DMS153 treated with DMSO at 0.1 percent for 48 hours (cell line): ENCODE data around the gene DIAPH1.
"Not testable (repeated sequence)": the region's sequence is repeated elsewhere in the genome, so short reads cannot be mapped to it uniquely, and the experiment has no call there.

Experiments used
- DNase-seq: peaks from one replicate; lab custom pipeline; 2025; ENCODE audit not compliant: unreplicated experiment; lab: John Stamatoyannopoulos, UW

The DIAPH1 gene

GRCh38 chr5:141613344-141613743 is 5.5 kb downstream of the DIAPH1 start:
- no peak for DNase-seq

DNA sequence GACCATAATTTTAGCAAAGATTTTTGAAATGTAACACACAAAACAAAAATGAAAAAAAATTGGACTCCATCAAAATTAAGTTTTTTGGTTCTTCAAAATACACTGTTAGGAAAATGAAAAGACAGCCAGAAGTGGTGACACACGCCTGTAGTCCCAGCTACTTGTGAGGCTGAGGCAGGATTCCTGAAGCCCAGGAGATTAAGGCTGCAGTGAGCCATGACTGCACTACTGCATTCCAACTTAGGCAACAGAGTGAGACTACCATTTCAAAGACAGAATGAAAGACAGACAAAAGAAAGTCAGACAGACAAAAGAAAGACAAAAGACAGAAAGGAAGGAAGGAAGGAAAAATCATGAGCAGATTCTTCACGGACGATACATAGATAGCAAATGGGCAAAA is 7.5 kb downstream of the DIAPH1 start:
- DNase-seq = no peak

GRCh38 chr5:141609921-141610320 is 8.9 kb downstream of the DIAPH1 start:
- DNase-seq = not testable (repeated sequence)

DNA sequence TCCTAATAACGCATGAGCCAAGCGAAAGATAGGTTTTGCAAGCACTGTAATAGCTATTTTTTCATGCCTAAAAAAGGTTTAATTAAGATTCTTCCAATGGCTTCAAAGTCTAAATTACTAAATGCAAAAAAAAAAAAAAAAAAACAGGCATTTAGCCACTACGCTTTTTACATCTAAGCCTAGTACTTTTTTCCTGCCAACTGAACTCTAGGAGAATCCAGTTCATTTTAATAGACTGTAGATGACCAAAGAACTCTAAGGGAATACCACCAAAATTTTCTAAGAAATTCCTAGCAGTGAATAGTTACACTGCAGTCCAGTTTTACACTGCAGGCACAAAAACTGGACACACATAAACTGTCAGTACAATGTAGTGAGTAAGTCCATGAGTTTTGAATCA is 9.8 kb downstream of the DIAPH1 start:
- no peak for DNase-seq

- DNase-seq = no peak
Measured at GRCh38 chr5:141608557-141608956, 10.2 kb downstream of the DIAPH1 start.

DNA sequence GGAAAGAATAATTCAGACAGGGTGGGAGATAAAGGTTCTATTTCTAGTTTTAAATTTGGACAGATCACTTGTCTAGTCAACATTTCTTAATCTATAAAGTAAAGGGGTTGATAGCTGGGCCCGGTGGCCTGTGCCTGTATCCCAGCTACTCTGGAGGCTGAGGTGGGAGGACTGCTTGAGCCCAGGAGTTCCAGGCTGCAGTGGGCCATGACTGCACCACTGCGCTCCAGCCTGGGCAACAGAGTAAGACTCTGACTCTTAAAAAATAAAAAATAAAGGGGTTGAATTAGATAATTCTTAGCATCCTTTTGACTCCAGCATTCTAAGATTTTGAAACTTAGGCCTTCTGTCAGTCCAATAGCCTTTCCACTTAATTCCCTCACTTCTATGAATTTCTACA is 10.8 kb downstream of the DIAPH1 start:
- DNase-seq = no peak

DNA sequence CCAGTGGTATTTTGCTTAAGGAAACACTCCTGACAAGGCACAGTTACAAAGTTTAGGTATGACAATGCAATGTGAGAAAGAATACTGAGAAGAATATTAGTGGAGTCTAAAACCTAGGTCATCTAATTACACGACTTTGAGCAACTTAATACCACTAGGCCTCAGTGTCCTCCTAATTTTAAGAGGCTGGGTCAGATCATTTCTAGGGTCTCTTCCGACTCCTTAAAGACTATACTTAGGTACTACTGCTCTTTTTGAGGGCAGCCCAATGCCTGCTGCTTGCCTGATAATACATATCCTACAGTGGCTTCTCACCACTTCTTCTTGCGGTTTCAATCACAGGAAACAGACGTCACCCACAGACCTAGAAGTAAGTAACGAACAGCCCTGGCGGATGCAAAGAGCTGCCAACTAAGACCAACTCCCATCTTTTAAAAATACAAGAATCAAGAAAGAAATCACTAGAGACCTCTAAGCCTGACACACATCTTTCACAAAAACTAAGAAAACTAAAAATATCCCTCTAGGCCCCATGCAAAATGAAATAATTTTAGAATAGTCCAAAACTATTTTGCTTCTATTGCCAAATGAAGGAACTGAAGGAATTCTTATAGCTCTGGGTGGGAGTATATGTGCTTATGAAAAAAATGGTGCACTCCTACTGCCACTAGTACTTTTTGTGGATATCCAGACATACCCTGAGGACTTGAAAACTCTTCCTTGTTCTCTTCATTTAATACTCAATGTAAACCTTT is 13.1 kb downstream of the DIAPH1 start:
- DNase-seq = no peak

GRCh38 chr5:141603923-141604717 is 14.7 kb downstream of the DIAPH1 start:
- no peak for DNase-seq

GRCh38 chr5:141602606-141603005 is 16.2 kb downstream of the DIAPH1 start:
- DNase-seq = no peak

DNA sequence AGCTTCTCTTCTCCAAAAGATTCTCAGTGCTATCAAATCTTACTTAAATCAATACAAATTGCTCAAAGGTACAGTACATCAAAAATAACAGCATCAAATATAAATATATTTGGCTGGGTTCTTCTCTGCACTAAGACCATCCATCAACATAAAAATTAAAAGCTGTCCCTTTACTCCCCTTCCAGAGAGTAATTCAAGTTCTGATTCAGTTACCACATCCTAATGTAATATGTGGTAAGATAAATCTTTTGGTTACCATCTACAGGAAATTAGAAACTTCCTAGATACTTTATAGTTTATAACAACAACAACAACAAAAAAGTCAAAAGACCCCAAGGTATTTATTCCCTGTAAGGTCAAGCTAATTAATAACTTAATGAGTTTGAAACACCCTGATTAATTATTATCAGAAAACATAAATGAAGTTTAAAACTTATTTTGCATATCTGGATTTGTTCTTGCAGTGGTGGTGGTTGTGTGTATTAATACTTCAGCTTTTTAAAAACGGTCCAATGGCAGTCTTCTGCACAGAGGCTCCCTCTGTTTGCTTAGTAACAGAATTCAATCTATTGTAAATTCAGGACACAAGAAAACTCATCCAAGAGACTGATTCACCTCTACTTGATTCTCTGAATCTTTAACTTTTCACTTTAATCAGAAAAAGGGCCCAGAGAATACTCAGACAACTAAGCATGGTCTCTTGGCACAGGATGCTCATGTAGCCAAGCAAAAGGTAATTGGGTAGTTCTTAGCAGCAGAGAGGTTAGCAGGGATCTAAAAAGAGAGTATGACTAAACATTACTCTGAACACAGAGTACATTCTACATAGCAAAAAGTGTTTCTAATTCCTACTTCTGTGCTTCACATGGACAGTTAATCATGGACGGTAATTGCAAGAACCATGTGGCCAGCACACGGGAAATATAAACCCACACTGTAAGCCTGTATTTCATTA is 20.1 kb downstream of the DIAPH1 start:
- DNase-seq = no peak

DNA sequence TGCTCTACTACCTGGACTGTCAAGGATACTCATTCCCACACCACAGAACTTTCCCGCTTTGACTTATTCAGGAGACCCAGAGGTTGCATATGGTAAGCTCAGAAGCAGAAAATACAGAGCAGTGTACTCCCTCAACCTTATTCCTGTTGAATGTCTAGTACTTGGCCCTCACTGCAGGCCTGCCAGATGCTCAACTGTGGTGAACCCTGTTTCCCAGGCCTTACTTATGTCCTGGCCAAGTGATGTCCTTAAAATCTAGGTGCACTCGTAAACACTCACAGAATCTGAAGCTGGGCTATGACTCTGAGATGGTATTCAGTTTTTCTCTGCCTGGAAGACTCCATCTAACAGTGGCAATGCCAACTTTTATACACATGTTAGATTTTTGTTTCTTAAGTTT is 21.0 kb downstream of the DIAPH1 start:
- DNase-seq = no peak

DNA sequence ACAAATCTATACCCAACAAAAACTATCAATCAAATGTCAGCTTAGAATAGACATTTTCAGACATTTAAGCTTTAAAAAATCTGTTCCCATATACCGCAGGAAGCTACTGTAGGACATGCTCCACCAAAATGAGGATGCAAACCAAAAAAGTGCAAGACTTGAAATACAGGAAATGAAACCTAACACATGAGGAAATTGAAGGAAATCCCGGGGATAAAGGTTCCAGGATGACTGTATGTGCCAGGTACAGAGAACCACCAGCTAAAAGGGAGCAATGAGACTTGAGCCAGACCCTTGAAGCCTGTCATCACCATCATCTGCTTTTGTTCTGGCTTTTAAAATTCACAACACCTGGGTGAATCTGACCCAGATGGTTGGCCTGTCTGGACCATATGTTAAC is 21.4 kb downstream of the DIAPH1 start:
- DNase-seq = no peak

- no peak for DNase-seq
Measured at GRCh38 chr5:141596867-141597266, 21.9 kb downstream of the DIAPH1 start.

DNA sequence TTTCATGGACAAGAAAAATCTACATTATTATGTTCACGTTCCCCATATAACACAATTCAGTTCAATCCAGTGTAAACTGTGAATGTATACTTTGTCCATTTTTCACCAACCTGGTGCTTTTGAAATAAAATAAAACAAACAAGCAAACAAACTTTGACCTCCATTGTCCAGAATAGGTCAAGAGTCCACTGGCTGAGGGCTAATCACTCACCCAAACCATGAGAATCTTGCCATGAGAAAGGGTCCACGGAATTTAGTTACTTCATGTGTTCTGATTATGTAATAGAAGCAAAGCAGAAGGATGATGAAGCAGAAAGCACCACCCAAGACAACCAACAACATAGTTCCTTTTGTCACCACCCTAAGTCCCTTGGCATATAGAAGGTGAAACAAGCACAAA is 28.7 kb downstream of the DIAPH1 start:
- DNase-seq = no peak

DNA sequence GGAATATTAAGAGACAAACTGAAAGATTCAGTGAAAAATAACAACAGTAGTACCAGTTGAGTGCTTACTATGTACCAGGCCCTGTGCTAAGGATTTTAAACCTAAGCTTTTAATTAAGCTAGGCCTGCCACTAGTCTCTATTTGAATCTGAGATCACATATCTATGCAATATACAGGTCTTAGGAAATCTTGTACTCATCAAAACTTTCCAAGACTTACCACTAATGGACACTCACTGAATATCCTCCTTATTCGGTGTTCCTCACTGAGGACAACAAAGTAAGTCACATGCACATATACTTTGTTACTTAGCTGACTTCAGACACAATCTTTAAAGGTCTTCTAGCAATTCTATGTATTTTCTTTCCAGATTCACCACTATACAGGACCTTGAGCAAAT is 32.6 kb downstream of the DIAPH1 start:
- no peak for DNase-seq

GRCh38 chr5:141585594-141585993 is 33.2 kb downstream of the DIAPH1 start:
- no peak for DNase-seq

DNA sequence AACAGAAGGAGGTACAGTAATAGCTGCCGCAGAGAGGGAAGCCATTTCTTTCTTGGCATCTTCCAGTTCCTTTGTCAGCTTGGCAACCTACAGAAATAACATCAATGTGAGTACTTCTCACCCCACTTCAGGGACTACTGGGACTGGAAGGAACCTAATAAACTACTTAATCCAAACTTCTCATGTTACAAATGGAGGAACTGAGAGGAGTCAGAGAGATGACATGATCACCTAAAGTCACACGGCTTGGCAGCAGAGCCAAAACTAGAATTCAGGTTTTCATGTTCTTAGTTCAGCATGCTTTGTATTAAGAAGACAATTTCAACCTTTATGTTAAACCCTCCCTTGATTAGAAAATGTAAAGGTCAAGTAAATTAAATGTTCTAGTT is 44.7 kb downstream of the DIAPH1 start:
- DNase-seq = no peak

DNA sequence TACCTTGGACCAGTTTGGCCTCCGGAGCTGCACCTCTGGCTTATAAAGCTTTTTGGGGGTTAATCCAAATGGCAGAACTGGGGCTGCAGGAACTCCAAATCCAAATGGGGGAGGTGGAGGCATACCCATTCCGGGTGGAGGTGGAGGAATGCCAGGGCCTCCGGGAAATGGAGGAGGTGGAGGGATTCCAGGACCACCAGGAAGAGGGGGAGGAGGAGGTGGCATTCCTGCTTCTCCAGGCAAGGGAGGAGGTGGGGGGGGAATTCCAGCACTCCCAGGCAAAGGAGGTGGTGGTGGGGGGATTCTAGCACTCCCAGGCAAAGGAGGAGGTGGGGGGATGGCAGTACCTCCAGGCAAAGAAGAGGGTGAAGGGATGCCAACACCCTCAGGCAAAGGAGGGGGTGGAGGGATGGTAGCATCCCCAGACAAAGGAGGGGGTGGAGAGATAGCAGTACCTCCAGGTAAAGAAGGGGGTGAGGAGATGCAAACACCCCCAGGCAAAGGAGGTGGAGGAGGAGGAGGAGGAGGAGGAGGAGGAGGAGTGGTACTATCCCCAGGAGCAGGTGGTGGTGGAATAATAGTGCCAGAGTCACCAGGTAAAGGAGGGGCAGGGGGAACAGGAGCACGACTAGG is 45.2 kb downstream of the DIAPH1 start:
- no peak for DNase-seq

DNA sequence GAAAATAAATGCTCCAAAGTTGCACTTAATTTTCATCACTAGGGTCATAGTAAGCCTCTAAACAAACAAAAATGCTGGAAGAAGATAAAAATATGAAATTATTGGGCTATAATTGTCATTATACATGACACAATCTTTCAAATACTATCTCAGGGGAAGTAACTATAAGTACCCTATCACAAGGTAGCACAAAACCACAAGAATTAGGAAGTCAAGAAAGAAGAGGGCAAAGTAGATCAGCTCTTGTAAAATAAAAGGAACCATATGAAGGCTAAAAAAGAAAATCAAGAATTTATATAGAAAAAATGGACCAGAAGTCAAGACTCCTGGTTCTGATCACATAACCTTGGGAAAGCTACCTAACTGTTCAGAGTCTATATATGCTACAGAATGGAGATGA is 48.1 kb downstream of the DIAPH1 start:
- DNase-seq = no peak

GRCh38 chr5:141567513-141568117 is 51.2 kb downstream of the DIAPH1 start:
- DNase-seq = no peak
